NCI-H526 (cell line): ENCODE data around the gene CC2D1A.
A peak's percentile ranks its signal among the peaks of the same experiment; 100 is the strongest.

ENCODE experiments used
- DNase-seq, 2 experiments: peaks; one replicate each; lab custom pipeline; 2025; lab: John Stamatoyannopoulos, UW

Gene CC2D1A

DNA sequence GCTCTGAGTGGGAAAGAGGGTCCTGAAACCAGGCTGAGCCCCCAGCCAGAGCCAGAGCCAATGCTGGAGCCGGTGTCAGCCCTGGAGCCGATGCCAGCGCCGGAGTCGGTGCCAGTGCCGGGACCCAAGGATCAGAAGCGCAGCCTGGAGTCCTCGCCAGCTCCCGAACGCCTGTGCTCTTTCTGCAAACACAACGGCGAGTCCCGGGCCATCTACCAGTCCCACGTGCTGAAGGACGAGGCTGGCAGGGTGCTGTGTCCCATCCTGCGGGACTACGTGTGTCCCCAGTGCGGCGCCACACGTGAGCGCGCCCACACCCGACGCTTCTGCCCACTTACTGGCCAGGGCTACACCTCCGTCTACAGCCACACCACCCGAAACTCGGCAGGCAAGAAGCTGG, 28.7 kb upstream of the CC2D1A start:
- no peak for DNase-seq

DNA sequence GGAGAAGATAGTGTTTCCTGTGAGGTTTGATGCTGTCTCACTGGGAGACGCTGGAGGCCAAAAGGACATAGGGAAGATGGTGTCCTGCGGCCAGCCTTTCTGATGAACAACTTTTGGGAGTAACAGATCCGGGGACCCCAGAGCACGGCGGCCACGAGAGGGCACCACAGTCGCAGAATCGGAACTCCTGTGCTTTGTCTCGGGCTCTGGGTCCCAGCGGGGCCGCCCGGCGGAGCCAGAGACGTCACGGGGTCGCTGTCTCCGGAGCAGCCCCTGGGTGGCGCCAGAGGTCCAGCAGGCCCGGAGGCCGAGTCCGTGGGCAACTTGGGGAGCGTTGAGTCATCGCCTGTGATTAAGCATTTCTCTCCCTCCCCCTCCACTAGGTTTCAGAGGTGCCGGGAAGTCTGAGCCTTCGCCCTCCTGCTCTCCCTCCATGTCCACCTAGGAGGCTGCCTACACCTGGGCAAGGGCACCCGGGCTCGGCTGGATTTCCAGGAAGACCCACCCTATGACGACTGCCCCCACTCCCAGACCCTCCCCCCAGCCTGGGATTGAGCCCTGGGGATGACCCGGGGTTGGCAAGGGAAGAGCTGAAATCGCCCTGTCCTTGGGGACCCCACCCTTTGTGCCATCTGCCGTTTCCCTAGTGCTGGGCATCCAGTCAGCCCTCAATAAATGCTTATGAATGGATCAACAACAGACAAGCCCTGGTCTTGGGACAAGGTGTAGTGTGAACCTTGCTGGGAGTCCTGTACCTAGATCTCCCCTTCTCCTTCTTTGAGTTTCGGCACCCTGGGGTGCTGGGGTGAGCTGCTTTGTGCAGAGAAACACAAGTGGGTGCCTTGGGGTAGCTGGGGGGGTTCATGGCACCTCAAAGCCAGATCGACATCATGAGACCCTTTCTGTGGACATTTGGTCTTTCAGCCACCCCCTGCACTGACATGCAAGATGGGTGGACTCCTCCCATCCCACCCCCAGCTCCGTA, 25.6 kb upstream of the CC2D1A start:
- DNase-seq, result peak; percentile 47 to 91

- DNase-seq, result no peak
Observed at GRCh38 chr19:13881251-13881691, 24.7 kb upstream of the CC2D1A start.

DNA sequence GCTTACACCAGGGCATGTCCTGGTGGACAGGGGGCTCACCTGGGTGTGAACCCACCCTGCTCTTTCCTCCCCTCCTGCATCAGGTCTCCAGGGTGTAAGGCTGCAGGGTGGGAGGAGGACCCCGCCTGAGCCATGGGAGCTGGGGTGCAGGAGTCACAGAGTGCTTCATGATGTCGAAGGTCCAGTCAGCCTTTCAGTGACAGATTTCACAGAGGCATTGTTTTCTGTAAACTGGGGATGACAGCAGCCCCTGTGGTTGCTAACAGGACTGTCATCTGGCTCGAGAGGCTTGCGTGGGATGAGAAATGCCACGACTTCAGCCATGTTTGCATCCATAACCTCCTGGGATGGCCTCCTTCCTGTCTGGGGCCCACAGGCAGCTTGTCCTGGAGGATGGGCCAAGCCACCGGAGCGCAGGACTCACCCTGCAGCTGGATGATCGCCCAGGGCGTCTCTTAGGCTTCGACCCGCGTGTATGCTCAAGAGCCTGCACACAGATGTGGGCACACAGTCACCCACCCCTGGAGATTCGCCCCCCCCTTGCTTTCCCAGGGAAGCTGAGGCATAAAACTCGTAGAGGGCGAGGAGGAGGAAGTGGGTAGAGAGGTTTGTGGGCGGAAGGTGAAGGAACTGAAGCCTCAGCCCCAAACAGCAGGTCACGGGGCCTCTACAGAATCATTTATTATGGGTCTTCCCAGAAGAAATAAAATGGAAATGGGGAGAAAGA, 24.1 kb upstream of the CC2D1A start:
- no peak for DNase-seq

DNA sequence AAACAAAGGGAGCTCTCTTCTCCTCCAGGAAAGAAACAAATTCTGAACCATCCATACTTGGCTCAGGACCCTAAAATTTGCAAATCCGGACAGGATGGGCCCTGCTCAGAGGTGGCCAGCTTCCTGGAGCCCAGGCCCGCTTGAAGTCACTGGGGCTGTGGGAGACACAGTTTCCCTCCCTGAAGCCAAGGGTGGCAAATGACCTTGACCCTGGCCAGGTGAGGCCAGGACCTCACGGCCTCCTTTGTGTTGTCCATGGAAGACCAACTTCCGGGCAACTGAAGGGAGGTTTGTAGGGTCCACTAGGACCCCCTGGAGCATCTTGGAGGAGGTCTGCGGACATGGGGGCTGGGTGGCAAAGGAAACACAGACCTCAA, 23.6 kb upstream of the CC2D1A start:
- no peak for DNase-seq

DNA sequence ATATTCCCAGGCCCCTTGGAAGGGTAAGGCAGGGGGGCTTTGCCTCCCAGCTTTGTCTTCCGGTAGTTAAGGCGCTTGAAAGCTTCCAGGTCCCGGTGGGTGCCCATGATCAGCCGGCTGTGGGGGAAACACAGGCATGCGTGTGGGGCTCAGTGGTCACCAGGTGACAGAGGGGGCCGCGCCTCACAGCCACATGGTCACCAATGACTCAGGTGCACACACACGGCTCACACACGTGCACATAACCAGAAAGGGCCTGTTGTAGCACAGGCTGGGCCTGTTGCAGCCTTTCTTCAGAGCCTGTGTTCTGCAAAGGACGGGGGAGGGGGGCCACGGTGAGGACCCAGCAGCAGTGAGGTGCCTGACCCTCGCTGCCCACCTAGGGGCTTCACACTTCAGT, 23.2 kb upstream of the CC2D1A start:
- no peak for DNase-seq

- DNase-seq, result no peak
Observed at GRCh38 chr19:13883516-13884064, 22.4 kb upstream of the CC2D1A start.

- no peak for DNase-seq
Observed at GRCh38 chr19:13884726-13885591, 21.0 kb upstream of the CC2D1A start.

- DNase-seq, result no peak
Observed at GRCh38 chr19:13885826-13886365, 20.1 kb upstream of the CC2D1A start.

DNA sequence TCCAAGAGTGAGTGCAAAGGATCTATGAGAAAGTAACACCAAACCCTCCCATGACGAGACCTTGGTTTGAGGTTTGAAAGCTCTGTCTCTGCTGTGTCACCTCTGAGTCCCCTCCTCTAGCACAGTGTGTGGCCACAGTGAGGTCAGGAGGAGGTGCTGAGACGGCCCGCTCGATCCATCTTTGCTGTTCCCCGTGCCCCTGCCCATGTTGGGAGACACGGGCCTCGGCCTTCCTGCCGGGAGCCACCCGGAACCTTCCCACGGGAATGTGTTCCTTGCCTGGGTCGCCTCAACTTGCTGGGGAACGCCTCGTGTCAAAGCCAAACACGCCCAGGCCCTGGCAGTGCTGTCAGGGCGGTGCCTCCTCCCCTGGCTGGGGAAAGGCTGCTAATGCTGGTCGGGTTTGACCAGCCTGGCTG, 19.0 kb upstream of the CC2D1A start:
- DNase-seq, result peak in 1 of 2 experiments; percentile 67

DNA sequence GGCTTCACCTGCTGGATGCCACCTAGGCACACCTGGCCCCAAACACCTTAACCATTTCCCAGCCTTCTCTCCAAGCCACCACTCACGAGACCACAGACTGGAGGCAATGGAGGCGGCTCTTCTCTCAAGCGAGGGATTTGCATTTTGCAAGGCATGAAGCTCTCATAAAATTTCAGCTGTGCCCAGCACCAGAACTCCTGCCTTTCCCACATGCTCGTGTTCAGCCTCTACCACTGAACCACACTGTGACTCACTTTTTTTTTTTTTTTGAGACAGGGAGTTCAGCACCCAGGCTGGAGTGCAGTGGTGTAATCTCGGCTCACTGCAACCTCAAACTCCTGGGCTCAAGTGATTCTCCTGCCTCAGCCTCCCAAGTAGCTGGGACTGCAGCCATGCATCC, 18.5 kb upstream of the CC2D1A start:
- peak; percentile 36 to 78 for DNase-seq

DNA sequence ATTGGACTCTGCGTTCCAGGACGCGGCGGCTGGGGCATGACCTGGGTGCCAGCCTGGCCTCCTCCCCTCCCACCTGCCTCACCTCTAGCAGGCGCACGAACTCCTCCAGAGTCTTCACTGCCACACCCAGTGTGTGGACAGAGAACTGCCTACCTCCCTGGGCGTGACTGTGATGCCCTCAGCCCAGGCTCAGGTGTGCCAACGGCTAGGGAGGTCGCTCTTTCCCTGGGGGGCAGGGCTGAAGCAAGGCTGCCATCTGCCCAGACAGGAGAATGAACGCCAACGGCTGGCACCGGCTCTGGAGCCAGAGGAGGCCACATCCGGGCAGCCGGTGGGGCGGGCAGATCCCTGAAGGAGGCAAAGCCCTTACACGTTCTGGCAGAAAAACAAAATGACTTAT, 17.7 kb upstream of the CC2D1A start:
- DNase-seq, result peak in 1 of 2 experiments; percentile 45

DNA sequence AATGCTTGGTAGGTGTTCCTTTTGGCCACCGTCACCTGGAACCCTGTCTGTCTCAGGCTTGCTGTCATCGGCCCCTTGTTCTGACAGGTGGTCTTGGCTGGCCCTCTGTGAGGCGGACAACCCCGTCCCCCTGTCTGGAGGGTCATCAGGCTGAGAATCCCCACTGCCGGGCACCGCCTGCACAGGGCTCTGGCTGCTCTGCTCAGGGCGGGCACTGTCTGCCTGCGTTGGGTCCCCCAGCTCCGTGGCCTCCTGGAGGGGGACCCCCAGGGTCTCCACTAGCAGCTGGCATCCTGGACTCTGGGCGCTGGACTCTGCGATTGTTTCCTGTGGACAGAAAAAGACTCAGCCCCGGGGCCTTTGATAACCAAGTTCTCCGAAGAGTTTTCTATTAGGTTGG, 15.9 kb upstream of the CC2D1A start:
- no peak for DNase-seq

- DNase-seq, result no peak
Observed at GRCh38 chr19:13892870-13893269, 13.1 kb upstream of the CC2D1A start.

GRCh38 chr19:13894552-13894951, 11.4 kb upstream of the CC2D1A start:
- DNase-seq, result no peak

GRCh38 chr19:13896227-13896626, 9.8 kb upstream of the CC2D1A start:
- no peak for DNase-seq

- DNase-seq, result no peak
Observed at GRCh38 chr19:13899393-13899792, 6.6 kb upstream of the CC2D1A start.

GRCh38 chr19:13899912-13900584, 6.0 kb upstream of the CC2D1A start:
- no peak for DNase-seq

DNA sequence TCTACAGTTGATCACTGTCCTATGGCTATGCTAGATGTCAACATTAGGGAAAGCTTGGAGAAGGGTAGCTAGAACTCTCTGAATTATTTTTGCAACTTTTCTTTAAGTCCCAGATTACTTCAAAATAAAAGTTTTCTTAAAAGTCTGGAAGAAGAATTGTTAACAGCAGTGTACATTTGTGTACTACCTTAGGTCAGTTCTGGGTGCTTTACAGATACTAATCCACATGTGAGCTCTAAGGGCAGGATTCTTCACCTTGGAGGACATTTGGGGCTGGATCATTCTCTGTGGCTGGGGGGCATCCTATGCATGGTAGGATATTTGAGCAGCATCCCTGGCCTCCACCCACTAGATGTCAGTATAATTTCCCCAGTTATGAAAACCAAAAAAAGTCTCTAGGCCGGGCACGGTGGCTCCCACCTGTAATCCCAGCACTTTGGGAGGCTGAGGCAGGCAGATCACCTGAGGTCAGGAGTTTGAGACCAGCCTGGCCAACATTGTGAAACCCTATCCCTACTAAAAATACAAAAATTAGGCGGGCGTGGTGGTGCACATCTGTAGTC, 2.9 kb upstream of the CC2D1A start:
- no peak for DNase-seq

DNA sequence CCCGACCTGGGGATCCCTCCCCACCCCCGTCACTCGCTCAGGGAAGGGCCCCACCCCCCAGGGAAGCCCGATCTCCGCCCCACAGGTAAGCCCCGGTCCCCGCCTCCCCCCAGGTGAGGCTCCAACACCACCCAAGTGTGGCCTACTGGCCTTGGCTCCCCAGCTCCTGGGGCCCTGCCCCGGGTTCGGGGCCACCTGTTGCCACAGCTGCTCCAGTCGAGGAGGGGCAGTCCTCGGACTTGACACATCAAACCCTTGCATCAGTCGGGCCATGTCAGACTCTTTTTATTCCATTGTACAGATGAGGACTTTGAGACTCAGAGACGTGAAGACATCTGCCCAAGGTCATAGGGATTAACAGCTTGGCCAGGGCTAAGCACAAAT, 512 bp downstream of the CC2D1A start:
- DNase-seq, result no peak

GRCh38 chr19:13906910-13907309, 909 bp downstream of the CC2D1A start:
- DNase-seq, result no peak
